OCI-M1 (cell line): Measurements from ENCODE around the gene VPS11.
"Not testable (repeated sequence)": the region's sequence is repeated elsewhere in the genome, so short reads cannot be mapped to it uniquely, and the experiment has no call there.

Experiments
- DNase-seq: peaks from one replicate; lab custom pipeline; 2025; lab: John Stamatoyannopoulos, UW

Gene VPS11

GRCh38 chr11:119038884-119039283 is 28.7 kb upstream of the VPS11 start:
- no peak for DNase-seq

GRCh38 chr11:119039471-119039870 is 28.1 kb upstream of the VPS11 start:
- peak; percentile 55 for DNase-seq

GRCh38 chr11:119041821-119042514 is 25.6 kb upstream of the VPS11 start:
- peak; percentile 49 for DNase-seq

- no peak for DNase-seq
These were observed 24.7 kb upstream of the VPS11 start for GRCh38 chr11:119042927-119043326.

- DNase-seq: no peak
These were observed 22.9 kb upstream of the VPS11 start for GRCh38 chr11:119044708-119045107.

GRCh38 chr11:119046489-119046888 is 21.1 kb upstream of the VPS11 start:
- DNase-seq: no peak

GRCh38 chr11:119047205-119047604 is 20.4 kb upstream of the VPS11 start:
- DNase-seq: no peak

- no peak for DNase-seq
These were observed 19.0 kb upstream of the VPS11 start for GRCh38 chr11:119048644-119049043.

- DNase-seq: no peak
These were observed 18.5 kb upstream of the VPS11 start for GRCh38 chr11:119049081-119049480.

GRCh38 chr11:119051440-119052162 is 16.0 kb upstream of the VPS11 start:
- DNase-seq: no peak

GRCh38 chr11:119052163-119052814 is 15.3 kb upstream of the VPS11 start:
- DNase-seq: no peak

GRCh38 chr11:119054418-119054817 is 13.2 kb upstream of the VPS11 start:
- DNase-seq: no peak

GRCh38 chr11:119055901-119056300 is 11.7 kb upstream of the VPS11 start:
- peak; percentile 61 for DNase-seq

GRCh38 chr11:119056421-119056999 is 11.1 kb upstream of the VPS11 start:
- peak; percentile 66 for DNase-seq

GRCh38 chr11:119057000-119057769 is 10.4 kb upstream of the VPS11 start, which contains the start of gene HYOU1:
Gene HYOU1 (minus strand): TSS chr11:119057205. CDS start chr11:119056160, 1,045 bp downstream.
- peak; percentile 99 for DNase-seq

- not testable (repeated sequence) for DNase-seq
These were observed 8.5 kb upstream of the VPS11 start for GRCh38 chr11:119059128-119059527.

GRCh38 chr11:119061256-119061655 is 6.4 kb upstream of the VPS11 start:
- no peak for DNase-seq

GRCh38 chr11:119062779-119063178 is 4.8 kb upstream of the VPS11 start:
- DNase-seq: peak; percentile 73

- peak; percentile 89 for DNase-seq
These were observed 2.2 kb upstream of the VPS11 start for GRCh38 chr11:119065369-119065768.

GRCh38 chr11:119077839-119078238 is 10.2 kb downstream of the VPS11 start:
- no peak for DNase-seq

GRCh38 chr11:119078675-119079420 is 11.2 kb downstream of the VPS11 start:
- DNase-seq: no peak
